ENCODE data around the gene PIK3C3.
"Not testable (repeated sequence)": the region's sequence is repeated elsewhere in the genome, so short reads cannot be mapped to it uniquely, and the experiment has no call there.

The PIK3C3 gene

DNA sequence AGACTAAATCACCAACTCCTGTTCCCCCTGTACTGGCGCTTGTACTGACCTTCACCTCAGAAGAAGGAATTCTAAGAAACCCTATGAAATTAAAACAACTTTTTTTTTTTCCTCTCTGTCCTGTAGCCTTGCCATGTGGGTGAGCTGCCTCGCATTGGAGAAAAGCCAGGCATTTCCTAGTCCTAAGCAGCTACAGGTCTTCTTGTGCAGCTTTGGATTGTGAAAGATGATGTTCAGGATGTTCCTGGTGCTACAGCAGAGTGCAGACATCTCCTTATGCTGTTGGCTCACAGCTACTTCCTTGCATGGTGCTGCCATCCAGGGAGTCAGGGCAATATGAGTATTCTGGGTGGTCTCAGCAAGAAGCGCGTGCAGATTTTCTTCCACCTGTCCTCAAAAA is 11.9 kb downstream of the PIK3C3 start:
- DNase-seq, result no peak

DNA sequence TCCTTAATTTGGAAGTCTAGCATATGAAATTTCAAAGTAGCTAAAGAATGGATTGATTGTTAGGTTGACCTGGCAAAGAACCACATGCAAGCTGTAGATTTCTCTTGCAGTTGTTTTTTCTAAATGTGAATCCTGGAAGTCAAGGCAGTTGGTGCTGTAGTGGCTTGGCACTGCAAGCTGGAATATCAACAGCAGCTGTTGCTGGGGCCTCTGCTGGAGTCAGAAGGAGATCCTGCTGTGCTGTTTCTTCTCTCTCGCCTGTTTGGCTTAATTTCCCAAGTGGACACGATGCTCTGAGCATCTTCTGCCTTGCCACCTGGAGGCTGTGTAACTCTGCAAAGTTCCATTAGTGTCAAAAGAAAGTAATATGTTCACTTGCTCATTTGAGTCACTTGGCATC is 12.6 kb downstream of the PIK3C3 start:
- no peak for DNase-seq

DNA sequence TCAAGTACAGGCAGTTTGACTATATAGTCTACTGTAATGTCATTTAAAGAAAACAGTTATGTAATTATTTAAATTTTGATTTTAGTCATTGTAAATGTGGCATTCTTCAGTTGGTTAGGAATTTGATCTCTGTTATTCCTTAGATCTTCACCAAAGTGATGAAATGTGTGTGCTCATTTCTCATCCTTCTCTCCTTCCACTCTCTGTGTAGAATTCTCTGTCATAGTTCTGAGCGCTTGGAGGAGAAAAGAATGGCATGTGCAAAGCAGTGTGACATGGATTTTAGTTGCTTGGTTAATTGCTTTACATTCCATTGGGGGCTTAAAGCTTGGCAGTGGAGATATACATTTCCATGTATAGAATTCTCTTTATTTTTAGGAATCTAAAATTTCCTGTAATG is 14.8 kb downstream of the PIK3C3 start:
- DNase-seq, result no peak

DNA sequence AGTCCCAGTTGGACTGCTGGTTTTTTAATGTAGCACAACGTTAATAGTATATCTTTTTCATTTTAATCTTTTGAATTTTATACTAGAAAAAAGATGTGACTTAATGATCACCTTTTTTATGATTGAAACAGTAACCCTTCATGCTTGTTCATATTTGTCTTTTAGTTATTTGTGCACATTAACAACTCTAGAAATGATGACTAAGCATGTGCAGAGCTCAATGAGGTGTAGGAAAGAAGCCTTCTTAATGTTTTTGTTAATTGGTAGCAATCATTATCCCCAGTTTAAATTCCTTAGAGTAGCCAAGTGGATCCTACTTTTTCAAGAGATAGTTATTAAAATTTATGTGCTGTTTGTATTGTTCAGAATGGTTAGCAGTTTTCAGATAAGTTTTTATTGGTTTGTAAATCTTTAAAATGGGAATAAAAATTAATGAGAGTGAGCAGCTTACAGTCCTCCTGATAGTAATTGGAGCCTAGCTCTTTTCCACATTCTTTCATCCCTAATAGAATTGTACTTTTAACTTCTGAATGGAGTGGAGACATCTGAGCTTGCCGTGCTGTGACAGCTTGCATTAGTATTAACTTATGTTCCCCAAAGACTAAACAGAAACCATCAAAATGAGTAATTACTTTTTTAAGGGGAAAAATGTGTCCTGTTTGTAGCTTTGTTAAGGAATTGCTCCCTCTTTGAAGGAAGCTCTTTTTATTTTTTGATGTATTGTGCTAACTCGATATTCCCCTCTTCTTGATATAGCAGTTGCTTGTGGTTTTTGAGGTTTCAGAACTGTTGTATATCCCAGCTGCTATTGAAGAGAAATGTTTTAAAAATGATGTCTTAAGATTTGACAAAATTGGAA is 17.3 kb downstream of the PIK3C3 start:
- DNase-seq, result no peak

DNA sequence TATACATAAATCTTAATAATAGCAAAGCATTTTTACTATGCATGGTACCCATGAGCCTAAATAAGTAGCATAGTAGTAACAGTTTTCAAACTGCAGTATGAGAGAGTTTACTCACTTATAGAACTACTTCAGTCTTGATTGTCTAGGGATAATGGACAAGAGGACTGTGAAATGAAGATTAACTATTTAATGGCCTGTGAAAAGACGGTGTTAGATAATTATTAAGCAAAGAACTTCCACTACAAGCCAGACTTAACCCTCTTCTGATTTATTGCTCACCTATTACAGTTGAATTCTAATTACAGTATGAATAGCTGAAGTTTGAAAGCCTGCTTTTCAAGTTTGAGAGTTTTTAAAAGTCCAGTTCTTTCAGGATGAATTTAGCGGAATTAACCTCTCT is 18.9 kb downstream of the PIK3C3 start:
- no peak for DNase-seq

DNA sequence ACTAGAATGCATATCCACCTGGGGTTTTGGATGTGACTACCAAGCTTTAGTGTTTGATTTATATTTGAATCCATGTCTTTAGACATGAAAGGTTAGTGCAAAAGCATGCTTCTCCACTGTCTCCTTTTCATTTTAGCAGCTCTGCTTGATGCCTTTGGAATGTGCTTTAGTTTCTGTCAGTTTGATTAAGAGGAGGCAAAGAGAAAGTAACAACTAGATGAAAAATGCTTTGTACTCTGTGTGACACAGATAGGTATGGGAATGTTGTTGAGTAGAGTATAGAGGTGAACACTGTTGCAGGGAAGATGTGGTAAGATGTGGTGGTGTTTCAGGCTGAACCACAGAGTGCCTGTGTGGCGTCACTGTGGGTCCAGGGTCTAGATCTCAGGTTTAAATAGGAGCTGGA is 19.8 kb downstream of the PIK3C3 start:
- no peak for DNase-seq

DNA sequence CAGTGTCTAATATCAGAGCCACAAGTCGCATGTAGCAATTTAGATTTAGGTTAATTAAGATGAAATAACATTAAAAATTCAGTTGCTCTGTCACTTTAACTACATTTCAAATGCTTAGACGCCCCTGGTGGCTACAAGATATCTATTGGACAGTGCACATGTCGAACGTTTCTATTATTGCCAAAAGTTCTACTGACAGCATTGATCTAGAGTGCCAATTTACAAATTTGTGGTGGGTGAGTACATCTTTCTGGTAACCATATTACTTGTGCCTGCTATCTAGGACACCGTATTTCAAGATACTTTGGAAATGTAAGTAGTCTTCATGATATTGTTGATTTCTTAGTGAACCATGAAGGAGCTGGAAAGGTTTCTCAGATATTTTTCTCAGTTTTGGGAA is 20.2 kb downstream of the PIK3C3 start:
- DNase-seq, result no peak

DNA sequence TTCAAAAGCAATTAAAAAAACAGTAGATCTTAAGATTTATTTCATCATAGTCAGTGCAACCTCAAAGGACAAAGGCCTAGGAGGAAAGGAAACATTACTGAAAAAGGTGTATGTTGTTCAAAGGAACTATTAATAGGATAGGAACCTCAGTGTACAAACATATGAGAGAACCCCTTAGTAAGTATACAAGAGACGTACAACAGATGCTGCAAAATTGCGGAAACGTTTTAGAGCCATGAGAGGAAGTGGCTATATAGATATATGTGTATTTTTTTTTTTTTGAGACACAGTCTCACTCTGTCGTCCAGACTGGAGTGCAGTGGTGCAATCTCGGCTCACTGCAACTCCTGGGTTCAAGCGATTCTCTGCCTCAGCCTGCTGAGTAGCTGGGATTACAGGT is 22.2 kb downstream of the PIK3C3 start:
- no peak for DNase-seq

DNA sequence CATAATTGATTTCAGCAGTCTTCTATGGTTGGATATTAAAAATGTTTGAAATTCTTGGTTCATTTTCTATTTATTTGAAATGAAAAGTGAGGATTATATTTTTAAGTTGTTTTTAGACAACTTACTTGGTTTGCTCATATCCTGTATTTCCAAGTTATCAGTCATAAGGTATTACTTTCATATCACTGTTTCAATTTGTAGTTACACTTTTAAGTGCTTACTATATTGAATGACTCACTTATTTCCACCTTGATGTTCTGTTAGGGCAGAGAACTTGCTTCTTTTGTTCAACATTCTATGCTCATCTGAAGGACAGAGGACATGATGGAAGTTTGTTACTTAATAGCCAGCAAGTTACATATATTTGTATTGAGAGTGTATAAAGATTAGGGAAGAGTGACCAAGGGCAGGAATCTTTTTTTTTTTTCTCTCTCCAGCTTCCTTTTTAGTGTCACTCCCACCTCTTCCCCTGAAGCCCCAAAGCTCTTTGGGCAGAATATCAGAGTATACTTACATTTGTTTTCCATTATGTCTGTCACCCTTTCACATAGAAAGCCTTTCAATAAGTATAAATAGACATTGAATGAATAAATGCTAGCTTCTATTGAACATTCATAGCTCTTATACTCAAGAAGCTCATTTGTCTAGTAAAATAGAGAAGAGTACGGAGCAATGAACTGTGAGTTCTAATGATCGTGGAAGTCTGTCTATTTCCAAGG is 28.1 kb downstream of the PIK3C3 start:
- DNase-seq, result no peak

DNA sequence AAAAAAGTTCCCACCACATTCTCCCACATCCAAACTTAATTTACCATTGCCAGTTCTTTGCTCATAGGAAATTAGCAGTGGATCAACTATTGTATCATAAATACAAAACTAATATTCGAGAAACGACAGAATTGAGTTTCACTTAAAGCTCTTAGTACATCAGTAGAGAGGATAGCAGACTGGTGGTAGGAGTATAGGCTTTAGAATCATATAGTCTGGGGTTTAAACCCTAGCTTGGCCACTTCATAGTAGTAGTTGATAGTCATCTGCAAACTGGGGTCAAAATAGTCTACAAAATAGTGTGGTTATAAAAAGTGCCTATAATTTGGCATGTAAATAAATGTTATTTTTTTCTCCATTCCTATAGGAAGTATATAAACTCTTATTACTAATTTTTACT is 30.9 kb downstream of the PIK3C3 start:
- no peak for DNase-seq

DNA sequence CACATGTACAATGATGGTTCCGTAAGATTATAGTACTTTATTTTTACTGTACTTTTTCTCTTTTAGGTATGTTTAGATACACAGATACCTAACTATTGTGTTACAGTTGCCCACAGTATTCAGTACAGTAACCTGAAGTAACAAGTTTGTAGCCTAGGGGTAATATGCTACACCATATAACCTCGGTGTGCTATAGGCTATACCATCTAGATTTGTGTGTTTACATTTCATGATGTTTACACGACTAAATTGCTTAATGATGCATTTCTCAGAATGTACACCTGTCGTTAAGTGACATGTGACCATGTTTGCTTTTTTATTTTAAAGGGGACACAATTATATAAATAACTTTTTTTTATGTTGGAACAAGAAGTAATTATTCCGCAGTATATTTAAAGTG is 34.5 kb downstream of the PIK3C3 start:
- DNase-seq, result no peak

DNA sequence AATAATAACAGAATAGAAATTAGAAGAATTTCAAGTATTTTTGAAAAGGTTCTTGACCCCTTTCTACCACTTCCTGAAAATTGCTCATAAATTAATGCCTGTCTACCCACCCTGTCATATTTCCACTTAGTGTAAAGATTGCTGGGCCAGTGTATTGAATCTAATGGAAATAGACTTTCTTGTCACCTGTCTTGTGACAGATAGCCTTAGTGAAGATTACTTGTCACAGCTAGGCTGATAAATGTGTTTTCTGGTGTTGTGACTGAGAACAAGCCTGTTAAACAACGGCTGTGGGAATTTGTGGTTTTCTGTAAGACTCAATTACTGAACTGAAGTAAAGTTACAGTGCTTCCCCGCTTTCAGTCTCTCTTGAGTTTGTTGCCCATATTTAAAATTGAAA is 37.0 kb downstream of the PIK3C3 start:
- no peak for DNase-seq

DNA sequence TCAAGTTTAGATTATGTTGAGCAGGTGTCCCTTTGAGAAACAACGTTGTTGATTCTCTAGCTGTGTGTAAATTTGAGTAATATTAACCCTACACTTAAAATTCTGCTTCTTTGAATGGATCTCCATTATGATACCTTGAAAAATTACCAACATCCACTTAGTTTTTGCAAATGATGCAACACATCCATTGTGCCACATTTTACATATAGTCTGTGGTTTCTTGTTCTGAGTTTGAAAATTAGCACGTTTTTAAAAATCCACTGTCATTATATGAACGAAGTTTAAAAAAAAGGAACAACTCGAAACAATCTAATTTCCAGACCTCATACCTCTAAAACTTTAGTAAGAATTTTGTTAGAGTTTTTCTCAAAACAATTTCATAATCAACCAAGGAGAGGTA is 37.7 kb downstream of the PIK3C3 start:
- no peak for DNase-seq

DNA sequence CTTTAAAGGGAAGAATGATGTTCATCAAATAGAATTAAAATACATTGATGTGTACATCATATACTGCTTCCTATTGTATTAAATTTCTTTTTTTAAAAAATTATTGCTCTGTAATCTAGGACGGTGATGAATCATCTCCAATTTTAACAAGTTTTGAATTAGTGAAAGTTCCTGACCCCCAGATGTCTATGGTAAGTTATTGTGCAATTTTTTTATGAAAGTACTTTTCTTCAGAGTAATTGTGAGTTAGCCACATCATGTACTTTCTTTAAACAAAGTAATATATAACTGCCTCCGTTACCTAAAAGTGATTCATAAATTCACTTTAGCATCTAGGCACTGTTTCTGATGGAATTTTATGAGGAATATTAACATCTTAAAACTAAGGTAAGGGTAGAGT is 38.1 kb downstream of the PIK3C3 start:
- no peak for DNase-seq

DNA sequence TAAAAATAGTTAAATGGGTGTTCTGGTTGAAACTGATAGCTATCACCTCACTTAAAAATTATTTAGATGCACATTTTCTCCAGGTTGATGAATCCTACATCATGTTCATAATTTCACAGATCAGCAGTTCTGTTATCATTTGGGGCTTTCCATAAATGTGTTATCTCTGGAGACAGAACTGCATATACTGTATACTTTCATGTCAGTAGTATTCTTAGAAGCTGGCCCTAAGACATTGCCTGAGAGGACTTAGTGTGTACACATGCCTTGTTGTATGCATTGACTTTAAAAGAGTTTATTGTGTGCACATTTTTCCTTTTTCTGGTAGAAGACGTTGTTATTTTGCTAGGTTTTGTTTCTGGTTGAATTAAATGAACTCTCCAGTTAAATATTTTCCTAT is 41.0 kb downstream of the PIK3C3 start:
- no peak for DNase-seq

DNA sequence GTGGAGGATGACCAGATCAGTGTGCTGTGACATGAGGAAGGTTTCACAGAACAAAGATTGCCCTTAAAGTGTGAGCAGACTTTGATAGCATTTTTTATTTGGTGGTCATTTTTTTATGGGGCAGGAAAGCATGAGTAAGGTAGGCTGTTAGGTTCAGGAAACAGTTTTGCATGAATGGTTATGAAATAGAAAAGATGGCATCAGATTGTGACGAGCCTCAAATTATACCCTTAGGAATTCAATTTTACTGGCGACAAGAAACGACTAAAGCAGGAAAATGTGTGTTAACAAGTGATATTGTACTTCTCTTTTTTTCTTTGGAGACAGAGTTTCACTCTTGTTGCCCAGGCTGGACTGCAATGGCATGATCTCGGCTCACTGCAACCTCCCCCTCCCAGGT is 44.7 kb downstream of the PIK3C3 start:
- no peak for DNase-seq

DNA sequence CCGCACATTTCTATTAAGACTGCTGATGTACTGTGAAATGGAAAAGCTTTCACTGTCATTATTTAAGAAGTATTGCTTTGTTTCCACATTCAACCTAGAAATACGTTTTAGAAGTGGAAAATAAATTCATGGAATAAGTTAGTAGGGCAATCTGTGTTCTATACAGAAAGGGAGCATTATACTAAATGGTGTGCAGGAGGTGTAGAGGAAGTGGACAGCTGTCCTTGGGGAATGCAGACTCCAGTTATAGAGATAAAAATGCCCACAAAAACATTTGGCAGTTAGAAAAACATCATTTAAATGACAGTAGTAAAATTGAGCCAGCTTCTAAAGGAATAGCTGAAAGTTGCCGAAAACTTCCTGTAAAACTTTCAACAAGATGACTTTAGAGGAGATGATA is 46.8 kb downstream of the PIK3C3 start:
- DNase-seq, result no peak

DNA sequence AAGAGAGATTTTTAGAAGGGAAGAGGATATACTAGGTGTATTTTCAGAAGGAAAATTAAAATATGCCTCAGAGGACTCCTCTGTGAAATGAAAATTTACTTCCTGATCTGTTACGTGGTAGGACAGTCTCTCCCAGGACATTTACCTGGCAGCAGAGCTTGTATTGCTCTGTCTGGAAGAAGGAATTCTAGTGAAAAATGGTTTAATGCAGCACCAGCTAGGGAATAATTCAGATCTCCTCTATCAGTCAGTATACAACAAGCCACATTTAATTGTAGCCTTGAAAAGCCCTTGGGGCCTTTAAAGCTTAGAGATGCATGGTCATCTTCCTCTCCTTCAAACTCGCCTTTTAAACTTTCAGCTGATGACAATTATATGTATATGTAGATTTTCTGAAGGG is 49.6 kb downstream of the PIK3C3 start:
- no peak for DNase-seq

DNA sequence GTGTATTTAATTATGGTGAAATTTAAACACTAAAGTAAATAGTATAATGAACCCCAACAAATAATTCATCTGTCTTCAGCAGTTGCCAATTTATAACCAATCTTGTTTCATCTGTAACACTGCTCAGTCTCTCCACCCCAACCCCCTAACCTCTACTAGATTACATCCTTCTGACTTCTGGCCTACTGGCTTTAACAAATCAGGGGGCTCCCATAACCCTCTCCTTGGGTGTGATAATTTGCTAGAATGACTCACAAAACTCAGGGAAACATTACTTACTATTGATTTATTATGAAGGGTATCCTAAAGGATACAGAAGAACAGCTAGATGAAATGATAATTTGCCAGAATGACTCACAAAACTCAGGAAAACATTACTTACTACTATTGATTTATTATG is 50.7 kb downstream of the PIK3C3 start:
- no peak for DNase-seq

DNA sequence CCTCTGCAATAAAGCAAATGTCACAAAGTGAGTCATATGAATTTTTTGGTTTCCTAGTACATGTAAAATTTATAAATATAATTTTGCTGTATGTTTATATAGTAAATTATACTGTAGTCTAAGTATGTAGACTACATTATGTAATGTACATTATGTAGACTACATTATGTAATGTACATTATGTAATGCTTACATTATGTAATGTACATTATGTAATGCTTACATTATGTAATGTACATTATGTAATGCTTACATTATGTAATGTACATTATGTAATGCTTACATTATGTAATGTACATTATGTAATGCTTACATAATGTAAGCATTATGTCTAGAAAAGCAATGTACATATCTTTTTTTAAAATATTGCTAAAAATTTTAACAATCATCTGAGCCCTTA is 54.4 kb downstream of the PIK3C3 start:
- DNase-seq, result not testable (repeated sequence)

DNA sequence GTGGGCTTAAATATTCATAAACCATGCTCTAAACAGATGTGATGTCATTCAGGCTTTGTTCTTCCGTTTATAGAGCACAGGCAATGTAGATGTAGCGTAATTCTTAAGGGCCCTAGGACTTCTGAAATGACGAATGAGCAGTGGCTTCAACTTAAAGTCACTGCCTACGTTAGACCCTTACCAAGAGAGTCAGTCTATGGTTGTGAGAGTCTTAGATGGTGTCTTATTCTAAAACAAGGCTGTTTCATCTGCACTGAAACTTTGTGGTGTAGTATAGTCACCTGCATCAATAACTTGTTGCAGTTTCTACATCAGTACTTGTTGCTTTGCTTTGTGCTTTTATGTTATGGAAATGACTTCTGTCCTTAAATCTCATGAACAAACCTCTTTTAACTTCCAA is 56.0 kb downstream of the PIK3C3 start:
- DNase-seq, result no peak

DNA sequence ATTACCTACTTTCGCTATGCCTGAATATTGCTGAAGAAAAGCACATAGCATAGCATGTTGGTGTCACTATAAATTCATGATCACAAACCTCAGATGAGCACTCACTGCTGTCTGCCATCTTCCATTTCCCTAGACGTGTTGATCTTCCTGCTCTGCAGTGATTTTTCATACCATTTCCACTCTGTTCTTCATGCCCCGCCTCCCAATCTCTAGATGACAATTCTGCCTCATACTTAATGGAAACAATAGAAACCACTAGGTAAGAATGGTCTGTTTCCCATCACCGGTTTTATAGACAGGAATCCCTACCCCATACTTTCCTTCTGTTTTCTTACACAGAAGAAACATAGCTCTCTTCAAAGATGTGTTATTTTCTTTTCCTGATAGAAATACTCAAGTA is 63.8 kb downstream of the PIK3C3 start:
- no peak for DNase-seq

DNA sequence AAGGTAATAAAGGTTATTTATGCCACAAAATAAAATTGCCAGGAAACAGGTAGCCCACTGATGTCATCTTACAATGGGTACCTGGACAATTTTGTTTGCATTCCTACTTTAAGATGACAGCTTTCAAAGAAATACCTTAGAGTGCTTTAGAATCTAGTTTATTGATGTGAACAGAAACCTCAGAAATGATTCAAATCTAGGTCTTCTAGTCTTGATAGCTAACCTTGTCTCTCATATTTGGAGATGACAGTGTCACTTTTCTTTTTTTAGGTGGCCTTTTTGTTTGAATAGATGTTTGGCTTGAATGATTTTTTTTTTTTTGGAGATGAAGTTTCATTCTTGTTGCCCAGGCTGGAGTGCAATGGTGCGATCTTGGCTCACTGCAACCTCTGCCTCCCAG is 69.1 kb downstream of the PIK3C3 start:
- DNase-seq, result no peak

DNA sequence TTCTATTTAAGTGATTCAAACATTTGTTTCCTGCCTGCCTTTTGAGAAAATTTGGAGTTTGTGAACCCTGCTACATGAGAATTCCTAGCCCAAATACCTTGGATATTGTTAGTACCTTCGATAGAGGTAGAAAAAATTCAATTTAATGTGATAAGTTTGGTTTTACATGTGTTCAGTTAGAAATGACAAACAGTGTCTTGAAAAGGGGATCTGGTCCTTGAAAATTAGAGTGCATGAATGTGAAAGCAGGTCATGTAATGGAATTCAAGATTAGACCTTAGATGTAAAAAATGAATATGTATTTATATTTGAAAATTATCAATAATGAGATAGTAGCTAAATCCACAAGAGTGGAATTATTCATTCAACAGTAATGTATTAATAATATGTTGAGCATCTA is 70.5 kb downstream of the PIK3C3 start:
- DNase-seq, result no peak
